GM19463 (cell line): ENCODE measurements around the gene SLAMF1.

Source experiments
- ATAC-seq: cut with Tn5 transposase; IDR thresholded peaks from one replicate; pipeline ENCODE4 v1.9.1; 2021; ENCODE audit warnings: mild to moderate bottlenecking, moderate library complexity; ENCODE audit not compliant: unreplicated experiment

The SLAMF1 gene

DNA sequence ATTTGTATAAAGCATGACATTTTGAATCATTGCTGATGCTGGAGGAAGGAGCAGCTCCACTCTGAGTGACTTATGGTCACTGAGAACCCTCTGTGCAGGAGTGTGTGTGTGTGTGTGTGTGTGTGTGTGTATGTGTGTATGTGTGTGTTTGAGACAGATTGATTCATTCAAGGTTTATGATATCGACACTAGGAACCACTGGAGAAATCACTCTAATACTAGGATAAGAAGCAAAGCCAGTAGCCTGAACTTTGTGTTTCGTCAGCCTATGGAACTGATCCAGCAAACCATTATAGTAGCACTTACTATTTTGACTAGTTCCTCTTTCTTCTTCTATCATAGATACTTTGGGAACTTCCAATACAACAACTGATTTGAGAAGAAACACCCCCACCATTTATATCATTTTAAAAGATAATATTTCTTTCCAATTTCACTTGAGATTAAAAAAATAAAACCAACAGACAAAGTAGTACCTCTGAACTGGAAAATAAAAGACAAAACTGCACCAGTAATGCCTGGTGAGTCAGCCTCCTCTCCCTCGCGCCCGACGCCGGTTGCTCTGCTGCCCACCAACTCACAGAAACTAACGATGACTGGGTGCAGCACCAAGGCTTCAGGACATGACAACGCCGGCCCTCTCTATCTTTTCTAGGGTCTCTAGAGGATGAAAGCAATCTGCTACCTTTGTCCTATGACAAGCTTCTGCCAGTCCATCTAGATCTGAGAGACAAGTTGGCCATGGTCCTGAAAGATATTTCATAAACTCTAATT lies 20.9 kb downstream of the SLAMF1 start:
- ATAC-seq, result no peak

DNA sequence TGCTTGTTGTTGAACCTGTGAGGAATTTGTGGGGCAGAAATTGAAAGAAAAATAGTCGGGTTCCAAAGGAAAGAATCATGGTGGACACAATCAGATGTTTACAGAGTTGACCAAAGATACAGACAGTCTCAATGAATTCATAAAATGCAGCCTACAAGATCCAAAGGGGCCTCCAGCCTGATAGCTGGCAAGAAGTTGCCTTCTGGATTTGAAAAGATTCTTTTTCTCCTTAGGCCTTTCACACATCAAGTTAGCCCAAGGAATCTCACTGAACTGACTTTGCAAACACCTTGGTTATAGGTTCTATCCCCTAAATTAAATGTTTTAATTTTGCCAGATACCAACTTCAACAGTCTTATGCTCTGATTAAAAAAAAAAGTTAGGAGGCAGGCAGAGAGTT lies 21.5 kb downstream of the SLAMF1 start:
- ATAC-seq, result no peak

DNA sequence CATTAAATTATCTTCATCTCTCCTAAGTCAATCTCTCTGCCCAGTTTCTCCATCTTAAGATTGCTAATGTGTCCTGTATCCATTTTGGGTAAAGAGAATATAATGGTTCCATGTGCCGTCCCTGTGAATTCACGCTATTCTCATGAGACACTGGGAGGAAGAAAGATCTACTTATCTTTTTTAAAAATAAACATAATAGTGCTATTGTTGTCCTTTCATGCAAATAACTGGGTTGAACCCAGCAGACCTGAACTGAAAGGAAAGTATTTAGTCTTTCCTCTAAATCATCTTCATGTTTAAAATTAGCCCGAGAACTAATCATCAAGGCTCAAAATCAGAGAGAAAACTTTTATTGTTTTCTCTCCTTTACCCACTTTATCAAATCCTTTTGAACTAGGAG lies 22.4 kb downstream of the SLAMF1 start:
- no peak for ATAC-seq

DNA sequence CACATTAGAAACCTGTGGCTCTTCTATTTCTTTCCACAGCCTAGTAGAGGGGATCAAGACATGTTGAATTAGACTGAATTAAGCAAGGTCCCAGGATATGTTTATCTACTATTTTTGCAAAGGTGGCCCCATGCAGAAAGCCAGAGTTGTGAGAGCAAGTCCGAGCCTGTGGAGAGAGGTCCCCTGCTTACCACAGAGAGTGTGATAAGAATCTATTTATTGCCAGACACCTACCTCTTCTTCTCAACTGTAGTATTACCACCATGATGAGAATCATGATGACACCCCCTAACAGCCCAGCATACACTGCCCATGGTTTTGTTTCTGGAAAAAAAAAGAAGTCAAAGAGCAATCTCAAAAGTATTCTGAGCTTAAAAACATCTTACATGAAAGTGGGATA lies 23.0 kb downstream of the SLAMF1 start:
- ATAC-seq, result no peak

DNA sequence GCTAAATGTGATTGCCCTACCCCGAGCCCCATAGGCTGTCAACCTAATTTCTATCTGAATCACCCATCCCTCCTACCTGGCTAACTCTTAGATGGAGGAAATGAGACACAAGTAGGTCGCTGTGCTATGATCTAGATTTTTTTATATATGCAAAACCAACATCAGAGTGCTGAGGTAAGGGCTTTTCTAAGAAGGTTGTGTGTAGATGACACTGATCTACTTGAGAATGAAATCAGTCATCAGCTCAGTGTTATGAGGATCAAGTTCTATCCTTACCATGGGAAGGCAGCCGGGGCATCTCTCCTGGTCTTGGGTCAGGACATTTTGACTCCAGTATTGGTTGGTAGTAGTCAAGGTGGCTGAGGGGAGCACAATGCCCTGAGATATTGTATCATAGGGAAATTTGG lies 23.6 kb downstream of the SLAMF1 start:
- ATAC-seq, result no peak

DNA sequence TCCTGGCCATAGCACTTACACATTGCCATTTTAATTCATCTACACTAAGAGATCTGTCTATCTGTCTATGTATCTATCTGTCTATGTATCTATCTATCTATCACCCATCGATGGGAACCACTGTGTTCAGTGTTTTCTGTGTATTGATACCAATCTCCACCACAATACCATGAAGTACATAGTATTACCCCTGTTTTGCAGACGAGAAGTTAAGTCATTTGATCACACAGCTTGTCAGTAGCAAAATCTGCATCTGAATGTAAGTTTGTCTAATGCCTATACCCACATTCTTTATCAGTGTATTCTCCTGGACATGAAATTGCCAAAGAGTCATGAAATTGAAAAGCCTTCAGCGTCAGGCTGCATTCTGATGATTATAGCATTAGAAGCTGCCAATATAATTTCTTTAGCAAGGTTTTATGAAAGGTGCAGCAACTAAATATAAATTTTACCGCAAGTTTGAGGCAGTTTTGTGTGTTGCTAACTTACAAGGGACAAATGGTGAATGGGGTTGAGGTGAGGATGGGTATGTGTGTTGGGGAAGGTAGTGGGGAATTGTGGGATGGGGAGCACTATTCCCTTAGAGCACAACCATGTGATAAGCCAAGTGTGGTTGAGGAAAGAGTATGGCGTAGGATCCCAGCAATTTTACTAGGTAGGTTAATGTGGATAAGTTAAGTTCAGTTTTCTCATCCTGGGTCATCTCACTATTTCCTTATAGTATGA lies 24.2 kb downstream of the SLAMF1 start:
- ATAC-seq, result no peak

DNA sequence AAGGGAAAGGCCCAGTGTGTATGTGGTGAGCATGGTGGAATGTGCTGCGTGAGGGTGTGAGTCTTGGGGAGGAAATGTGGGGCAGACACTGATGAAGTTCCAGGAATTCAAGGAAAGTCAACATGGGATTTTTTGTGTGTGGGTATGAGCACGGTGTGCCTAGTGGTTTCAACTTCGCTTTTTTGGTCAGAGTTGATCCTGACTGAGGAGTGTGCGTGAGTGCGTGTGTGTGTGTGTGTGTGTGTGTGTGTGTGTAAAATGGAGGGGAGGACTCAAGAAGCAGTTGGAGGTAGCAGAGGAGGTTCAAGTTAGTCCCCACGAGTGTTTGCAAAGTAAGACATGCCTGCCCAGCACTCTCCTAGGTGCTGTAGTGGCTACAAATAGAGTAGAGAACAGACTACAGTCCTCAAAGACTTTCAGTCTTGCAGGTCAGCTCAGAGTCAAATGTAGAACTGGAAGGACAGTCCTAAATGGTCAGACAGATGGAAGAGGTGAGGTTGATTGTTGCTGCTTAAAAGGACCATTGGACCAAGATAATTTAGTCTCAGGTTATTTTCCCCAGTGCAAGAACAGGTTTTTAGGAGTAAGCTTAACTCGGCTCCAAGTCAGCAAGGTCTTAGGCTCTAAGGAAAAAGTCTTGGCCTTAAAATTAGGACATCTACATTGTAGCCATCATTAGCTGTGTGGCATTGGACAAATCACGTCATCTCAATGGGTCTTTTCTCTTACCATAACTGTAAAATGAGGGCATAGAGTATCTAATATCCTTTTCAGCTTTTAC lies 25.0 kb downstream of the SLAMF1 start:
- ATAC-seq, result no peak

DNA sequence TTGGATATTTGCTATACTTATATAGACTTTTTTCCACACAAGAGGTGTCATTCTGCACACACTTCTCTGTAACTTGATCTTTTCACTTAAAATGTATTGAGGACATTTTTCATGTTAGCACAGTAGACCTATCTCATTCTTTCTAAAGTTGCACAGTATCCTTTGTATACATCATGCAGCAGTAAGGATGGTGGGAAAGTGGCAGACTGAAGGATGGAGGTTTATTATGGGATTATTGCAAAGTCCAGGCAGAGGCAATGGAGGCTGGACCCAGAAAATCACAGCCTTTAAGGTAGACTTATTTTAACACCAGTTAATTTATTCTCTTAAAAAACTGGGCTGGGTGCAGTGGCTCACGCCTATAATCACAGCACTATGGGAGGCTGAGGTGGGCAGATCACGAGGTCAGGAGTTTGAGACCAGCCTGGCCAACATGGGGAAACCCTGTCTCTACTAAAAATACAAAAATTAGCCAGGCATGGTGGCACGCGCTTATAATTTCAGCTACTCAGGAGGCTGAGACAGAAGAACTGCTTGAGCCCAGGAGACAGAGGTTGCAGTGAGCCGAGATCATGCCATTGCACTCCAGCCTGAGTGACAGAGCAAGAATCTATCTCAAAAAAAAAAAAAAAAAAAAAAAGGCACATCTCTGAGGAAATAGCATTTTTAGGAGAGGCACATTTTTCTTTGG lies 25.8 kb downstream of the SLAMF1 start:
- ATAC-seq, result no peak

DNA sequence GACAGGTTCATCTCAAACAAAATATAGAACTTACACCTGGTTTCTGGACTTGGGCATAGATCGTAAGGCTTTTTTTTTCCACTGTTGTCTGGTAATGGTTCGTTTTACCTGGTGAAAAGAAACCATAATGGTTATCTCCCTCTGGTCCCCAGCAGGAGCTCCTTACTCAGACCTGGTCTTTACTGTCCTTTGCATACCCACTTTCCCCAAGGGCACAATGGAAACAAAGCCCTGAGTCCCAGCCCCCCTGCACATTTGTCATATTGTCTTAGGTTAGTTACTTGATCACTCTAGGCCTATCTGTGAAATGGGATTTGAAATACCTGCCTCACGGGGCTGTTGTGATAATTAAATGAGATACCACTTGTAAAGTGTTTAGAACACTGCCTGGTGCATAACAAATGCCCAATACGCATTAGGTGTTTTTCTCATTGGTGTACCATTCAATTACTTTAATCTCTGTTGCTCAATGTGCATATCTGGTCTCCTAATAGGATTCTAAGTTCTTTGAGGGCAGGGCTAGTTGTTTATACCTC lies 27.0 kb downstream of the SLAMF1 start:
- ATAC-seq, result no peak

DNA sequence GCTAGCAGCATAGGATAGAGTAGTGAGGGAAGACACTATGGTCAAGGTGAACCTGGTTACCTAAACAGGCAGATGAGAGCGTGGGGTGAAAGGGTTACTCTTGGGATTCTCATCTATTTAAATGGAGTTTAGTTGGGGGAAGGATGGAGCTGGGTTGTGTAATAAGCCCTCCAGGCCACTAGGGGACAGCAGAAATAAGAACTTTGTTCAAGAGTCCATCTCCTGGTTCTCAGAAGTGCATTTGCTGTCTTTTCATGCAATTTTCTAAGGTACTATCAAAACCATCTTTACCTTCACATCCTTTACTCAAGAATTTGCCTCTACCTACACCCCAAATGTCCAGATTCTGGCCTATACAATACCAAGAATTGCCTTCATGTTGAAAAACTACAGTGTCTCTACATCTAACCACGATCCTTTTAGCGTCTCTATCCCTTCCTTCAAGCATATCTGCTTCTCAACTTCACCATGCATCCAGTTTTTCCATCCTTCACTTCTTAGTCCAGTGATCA lies 28.0 kb downstream of the SLAMF1 start:
- ATAC-seq, result no peak

DNA sequence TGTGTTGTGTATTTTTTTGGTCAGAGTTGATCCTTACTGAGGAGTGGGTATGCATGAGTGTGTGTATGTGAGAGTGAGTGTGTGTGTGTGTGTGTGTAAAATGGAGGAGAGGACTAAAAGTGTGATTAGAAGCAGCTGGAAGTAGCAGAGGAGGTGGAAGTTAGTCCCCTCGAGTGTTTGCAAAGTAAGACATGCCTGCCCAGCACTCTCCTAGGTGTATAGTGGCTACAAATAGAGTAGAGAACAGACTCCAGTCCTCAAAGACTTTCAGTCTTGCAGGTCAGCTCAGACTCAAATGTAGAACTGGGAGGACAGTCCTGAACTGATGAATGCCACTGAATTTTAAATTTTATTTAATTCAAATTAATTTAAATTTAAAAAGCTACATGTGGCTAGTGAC lies 28.5 kb downstream of the SLAMF1 start:
- ATAC-seq, result no peak

DNA sequence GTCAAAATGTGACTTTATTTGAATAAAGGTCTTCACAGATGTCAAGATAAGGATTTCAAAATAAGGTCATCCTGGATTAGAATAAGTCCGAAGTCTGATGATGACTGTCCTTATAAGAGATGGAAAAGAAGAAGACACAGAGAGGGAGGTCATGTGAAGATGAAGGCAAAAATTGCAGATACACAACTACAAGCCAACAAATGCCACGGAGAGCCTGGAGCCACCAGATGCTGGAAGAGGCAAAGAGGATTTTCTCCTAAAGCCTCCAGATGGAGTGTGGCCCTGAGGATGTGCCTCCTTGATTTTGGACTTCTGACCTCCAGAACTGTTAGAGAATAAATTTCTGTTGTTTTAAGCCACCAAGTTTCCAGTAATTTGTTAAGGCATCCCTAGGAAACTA lies 31.2 kb downstream of the SLAMF1 start:
- ATAC-seq, result no peak

DNA sequence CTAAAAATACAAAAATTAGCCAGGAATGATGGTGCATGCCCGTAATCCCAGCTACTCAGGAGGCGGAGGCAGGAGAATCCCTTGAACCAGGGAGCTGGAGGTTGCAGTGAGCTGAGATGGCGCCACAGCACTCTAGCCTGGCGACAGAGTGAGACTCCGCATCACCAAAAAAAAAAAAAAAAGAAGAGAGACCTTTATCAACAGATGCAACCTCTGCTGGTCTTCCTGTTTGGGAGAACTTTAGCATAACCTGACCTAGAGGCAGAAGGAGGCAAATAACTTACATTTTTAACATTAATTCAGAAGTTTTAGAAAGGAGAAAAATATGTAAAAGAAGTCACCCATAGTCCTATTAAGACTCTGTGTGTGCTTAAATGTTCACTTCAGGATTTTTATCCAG lies 32.4 kb downstream of the SLAMF1 start:
- ATAC-seq, result no peak

DNA sequence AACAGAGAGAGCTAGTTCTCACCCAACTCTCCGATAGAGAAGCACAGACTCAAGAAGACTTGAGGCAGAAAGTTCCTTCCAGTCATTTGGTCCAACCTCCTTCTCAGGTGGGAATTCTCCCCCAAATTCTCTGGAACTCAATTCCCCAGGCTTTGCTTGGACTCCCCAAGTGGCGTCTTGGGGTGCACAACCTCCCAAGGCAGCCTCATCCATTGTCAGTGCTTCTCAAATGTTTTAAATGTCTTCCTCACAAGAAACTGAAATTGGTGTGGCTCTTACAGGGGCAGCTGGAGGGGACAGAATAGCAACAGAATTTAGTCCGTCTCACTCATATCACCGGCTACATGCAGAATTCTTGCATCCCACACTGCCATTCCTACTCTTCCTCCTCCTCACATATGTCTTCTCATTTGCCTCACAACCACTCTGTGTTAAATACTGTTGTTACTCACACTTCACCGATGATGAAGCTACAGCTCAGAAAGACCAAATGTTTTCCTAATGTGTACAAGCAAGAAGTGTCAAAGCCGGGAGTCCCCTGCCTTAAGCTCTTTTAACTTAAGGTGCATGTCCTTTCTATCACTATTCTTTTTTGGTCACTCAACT lies 34.1 kb downstream of the SLAMF1 start:
- ATAC-seq, result no peak

DNA sequence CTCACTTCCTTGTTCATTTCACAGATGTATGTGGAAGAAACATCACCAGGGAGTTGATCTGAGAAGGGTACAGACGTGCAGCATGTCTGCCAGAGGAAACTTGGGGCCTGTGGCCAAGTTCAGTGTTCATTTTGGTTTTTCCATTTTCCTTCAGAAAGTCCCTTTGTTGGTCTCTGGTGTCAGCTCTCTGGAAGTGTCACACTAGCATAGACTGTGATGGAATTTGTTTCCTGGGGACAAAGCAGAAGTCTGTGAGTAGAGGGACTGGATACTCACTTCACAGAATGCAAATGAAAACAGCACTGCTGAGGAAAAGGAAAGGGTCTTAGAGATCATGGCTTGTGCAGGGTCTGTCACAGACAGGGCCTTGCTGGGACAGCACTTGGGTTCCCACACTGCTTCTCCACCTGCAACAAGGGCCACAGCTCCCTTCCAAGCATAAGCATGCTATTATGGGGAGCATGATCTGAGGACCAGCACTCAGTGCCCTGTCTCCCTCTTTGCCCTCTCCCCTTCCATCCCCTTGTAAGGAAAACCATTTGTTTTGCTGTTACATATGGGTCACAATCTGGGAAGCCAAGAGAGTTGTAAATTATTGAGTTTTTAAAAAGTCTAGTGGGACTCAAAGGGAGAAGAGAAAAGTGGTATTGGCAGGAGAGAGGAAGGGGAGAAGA lies 36.1 kb downstream of the SLAMF1 start:
- no peak for ATAC-seq

DNA sequence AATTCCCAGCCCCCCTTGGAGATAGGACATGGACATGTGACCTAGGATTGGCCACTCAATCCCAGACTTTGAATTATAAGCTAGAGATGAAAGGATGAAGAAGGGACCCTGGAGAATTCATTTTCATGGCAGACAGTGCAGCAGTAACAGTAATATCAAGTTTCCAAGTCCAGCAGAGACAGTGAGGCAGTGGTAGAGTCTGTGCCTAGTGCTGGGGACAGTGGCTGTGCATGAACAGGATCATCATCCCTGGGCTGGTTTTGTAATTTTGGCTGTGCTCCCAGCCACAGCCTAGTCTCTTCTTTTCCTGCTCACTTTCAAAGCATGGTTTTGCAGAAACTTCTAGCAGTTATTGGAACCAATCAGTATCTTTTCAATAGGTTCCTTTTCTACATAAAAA lies 37.9 kb downstream of the SLAMF1 start:
- no peak for ATAC-seq

DNA sequence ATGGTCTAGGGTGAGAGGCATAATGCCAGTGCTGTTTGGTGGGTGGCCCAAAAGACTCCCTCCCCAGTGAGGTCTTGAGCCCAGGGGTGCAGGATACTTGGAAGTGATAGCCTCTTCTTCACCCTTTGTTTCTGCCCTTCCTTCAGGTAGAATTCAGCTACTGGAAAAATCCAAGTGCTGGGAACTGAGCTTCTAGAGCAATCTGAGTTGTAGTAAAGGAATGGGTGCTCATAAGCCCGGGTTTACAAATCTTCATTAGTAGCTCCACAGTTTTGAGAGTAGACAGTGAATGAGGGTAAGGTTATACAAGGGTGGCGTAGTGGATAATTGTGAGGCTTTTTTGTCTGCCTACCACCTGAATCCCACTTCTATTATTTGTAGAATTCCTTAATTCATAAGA lies 38.3 kb downstream of the SLAMF1 start:
- no peak for ATAC-seq

DNA sequence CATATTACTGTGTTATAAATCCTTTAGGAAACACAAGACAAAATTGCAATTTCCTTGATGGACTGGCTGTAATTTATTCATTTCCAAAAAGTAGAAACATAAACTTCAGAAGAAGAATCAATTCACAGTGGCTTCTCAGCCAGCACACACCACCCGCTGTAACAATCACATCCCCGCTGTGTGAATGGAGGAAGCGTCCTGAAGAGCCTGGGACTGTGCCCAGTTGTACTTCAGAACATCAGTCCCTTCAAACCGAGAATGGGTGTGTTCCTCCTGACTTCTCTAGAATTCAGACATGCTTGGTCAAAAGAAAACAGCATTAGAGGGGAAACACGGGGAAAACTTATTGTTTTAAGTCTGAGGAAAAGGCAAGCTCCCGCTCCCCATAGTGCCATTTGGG lies 38.8 kb downstream of the SLAMF1 start:
- ATAC-seq, result no peak

DNA sequence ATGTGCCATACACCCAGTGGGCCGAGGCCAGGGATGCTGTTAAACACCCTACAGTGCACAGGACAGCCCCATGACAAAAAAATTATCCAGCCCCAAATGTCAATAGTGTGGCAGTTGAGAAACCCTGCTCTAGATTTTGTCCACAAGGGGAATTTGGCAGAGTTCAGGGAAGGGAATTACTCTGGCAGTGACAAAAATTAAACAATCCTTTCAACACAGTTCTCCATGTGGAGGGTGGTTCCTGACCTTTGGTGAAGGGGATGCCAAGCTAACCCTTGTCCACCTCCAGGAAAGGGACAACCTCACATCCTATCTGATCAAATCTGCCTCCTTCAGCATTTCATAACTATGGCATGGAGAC lies 39.2 kb downstream of the SLAMF1 start:
- ATAC-seq, result no peak
